Natural killer cell (primary cell): ENCODE data around the gene ZEB1. TPM values are rescaled to one million over a fixed set of nuclear protein-coding genes. Genes with fewer than 3 reads are reported as not detected.
A peak's percentile ranks its signal among the peaks of the same experiment; 100 is the strongest.

Experiments used
- ATAC-seq, 3 donors: fragments of 150-1000 bp in 2 of 3; fragments of 200-7000 bp in 1 of 3; cut with Tn5 transposase; 1 replicate in 1 of 3; 2 replicates in 2 of 3; pipeline ENCODE4 v1.10.0; 2021; ENCODE audit warnings: mild to moderate bottlenecking in 2 of 3, moderate library complexity in 2 of 3
- DNase-seq, 2 donors: peaks; one replicate each; pipeline versions ENCODE4 v3.0.0 to v3.0.0-alpha.2; 2013 to 2021; ENCODE audit warnings: mixed read lengths in 1 of 2
- H3K27ac ChIP-seq: one replicate; pipeline ENCODE4 v1.5.1; 2013; ENCODE audit warnings: mild to moderate bottlenecking, low read length
- H3K27me3 ChIP-seq: one replicate; pipeline ENCODE4 v1.6.1; 2013; ENCODE audit warnings: low read length; ENCODE audit not compliant: control insufficient read depth, insufficient read depth
- H3K36me3 ChIP-seq: one replicate; pipeline ENCODE4 v1.6.1; 2013; ENCODE audit warnings: low read length; ENCODE audit not compliant: control insufficient read depth, insufficient read depth
- H3K4me1 ChIP-seq: one replicate; pipeline ENCODE4 v1.6.1; 2013; ENCODE audit warnings: low read length; ENCODE audit not compliant: control insufficient read depth, insufficient read depth
- H3K4me3 ChIP-seq: one replicate; pipeline ENCODE4 v1.5.1; 2013; ENCODE audit warnings: low read length
- H3K9me3 ChIP-seq: one replicate; pipeline ENCODE4 v1.6.1; 2013; ENCODE audit warnings: low read length; ENCODE audit not compliant: control insufficient read depth, insufficient read depth
- H3K27ac Mint-ChIP-seq, 2 donors: one replicate each; pipeline ENCODE4 v1.8.0; 2022; ENCODE audit warnings: mild to moderate bottlenecking in 2 of 2, mixed read lengths in 2 of 2, moderate library complexity in 1 of 2
- H3K27me3 Mint-ChIP-seq, 2 donors: one replicate each; pipeline ENCODE4 v1.8.0; 2022; ENCODE audit warnings: low read depth in 2 of 2, mixed read lengths in 2 of 2
- H3K36me3 Mint-ChIP-seq: one replicate; pipeline ENCODE4 v1.8.0; 2022; ENCODE audit warnings: mixed read lengths
- H3K4me1 Mint-ChIP-seq, 2 donors: one replicate each; pipeline ENCODE4 v1.8.0; 2022; ENCODE audit warnings: mixed read lengths in 2 of 2
- H3K4me3 Mint-ChIP-seq: one replicate; pipeline ENCODE4 v1.8.0; 2022; ENCODE audit warnings: mild to moderate bottlenecking, moderate library complexity, mixed read lengths
- H3K9me3 Mint-ChIP-seq, 2 donors: one replicate each; pipeline ENCODE4 v1.8.0; 2022; ENCODE audit warnings: mixed read lengths in 2 of 2
- WGBS: methylation state at CpG from one replicate; pipeline ENCODE4 v1.1.7; 2013; ENCODE audit warnings: missing lambda C conversion rate; ENCODE audit not compliant: insufficient coverage; 5-methylcytosine and 5-hydroxymethylcytosine counted together
- intact Hi-C: fragments of 100-400 bp; cut with micrococcal nuclease; formaldehyde crosslinking; loops from one replicate; pipeline ENCODE4 v1.14.2; 2022
- total RNA-seq, 4 donors: library from RNA; stranded (reverse); fragments of 120-200 nt in 1 of 4; gene quantifications; one replicate each; pipeline versions ENCODE4 v1.2.3 to v1.2.4, GENCODE V29; 2013 to 2022
- TF ChIP-seq, protein P1 (sequence below): fragments of 200-600 bp; IDR thresholded peaks from one replicate; pipeline ENCODE4 v1.8.0; 2022; ENCODE audit warnings: antibody characterized with exemption

The ZEB1 gene
- total RNA-seq, 3 donors from 2014 or later (not counting 1 experiment from before 2014, with no cell fraction given) = 29.3 to 30.6 (median 29.7) TPM

DNA sequence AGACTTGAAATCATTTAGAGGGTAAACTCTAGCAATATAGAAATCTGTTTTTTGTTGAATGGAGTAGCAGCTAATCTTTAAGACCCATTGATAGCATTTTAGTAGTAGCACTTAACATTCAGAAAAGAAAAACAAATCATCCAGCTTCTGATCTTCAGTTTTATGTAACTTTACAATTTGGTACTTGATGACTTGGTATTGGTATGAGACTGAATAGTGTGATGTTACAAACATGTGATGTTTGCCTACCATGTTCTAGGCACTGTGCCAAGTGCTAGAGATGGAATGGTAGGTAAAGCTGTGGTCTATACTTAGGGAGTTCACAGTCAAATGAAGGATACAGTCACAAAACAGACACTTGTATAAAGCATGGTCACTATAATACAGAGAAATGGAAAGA, 21.3 kb downstream of the ZEB1 start:
- DNase-seq (peak in 1 of 2 donors; percentile 24), ATAC-seq (no peak)
- Histone ChIP-seq H3K4me3 (no peak overlapping the region), H3K27ac (no peak overlapping the region), H3K4me1 (no peaks in the 10 kb centered on the region), H3K36me3 (no peaks in the 10 kb centered on the region), H3K27me3 (no peaks in the 10 kb centered on the region), H3K9me3 (no peaks in the 10 kb centered on the region)
- intact Hi-C loops = no loop called here
- Mint-ChIP-seq H3K27me3 (no peaks in the 10 kb centered on the region), H3K4me1 (peaks cover 5% of the 10 kb centered on the region in 2 donors), H3K27ac (no peak overlapping the region), H3K36me3 (no peaks in the 10 kb centered on the region), H3K9me3 (no peaks in the 10 kb centered on the region), H3K4me3 (no peak overlapping the region)
- TF ChIP-seq, protein P1, sequence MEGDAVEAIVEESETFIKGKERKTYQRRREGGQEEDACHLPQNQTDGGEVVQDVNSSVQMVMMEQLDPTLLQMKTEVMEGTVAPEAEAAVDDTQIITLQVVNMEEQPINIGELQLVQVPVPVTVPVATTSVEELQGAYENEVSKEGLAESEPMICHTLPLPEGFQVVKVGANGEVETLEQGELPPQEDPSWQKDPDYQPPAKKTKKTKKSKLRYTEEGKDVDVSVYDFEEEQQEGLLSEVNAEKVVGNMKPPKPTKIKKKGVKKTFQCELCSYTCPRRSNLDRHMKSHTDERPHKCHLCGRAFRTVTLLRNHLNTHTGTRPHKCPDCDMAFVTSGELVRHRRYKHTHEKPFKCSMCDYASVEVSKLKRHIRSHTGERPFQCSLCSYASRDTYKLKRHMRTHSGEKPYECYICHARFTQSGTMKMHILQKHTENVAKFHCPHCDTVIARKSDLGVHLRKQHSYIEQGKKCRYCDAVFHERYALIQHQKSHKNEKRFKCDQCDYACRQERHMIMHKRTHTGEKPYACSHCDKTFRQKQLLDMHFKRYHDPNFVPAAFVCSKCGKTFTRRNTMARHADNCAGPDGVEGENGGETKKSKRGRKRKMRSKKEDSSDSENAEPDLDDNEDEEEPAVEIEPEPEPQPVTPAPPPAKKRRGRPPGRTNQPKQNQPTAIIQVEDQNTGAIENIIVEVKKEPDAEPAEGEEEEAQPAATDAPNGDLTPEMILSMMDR = no peak

DNA sequence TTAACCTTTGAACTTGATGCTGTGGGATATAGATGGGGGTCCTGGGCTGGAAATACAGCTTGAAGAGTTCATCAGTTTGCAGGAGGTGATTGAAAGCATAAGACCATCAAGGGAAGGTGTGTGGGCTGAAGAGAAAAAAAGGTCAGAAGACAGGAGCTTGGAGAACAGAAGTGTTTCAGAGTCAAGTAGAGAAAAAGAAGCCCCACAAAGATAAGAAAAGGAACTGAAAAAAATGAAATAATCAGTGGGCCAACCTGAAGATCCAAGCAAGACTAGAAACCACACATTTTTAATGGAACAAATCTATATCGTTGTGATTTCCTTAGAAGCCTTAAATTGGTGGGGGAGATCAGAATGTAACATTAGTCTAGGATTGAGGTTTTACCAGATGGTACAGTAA, 22.5 kb downstream of the ZEB1 start:
- WGBS = no CpG with 5 or more reads among the region's 1 CpG
- no peaks in the 10 kb centered on the region for H3K4me1 ChIP-seq
- Mint-ChIP-seq H3K9me3 (no peaks in the 10 kb centered on the region), H3K27ac (no peak overlapping the region), H3K4me1 (peaks cover 5% of the 10 kb centered on the region in 2 donors), H3K27me3 (no peaks in the 10 kb centered on the region), H3K4me3 (no peak overlapping the region), H3K36me3 (no peaks in the 10 kb centered on the region)
- TF ChIP-seq, protein P1 = no peak
- no peaks in the 10 kb centered on the region for H3K27me3 ChIP-seq
- no peak overlapping the region for H3K27ac ChIP-seq
- intact Hi-C loops = no loop called here
- ATAC-seq (no peak), DNase-seq (no peak)
- no peak overlapping the region for H3K4me3 ChIP-seq
- H3K9me3 ChIP-seq = no peaks in the 10 kb centered on the region
- no peaks in the 10 kb centered on the region for H3K36me3 ChIP-seq

DNA sequence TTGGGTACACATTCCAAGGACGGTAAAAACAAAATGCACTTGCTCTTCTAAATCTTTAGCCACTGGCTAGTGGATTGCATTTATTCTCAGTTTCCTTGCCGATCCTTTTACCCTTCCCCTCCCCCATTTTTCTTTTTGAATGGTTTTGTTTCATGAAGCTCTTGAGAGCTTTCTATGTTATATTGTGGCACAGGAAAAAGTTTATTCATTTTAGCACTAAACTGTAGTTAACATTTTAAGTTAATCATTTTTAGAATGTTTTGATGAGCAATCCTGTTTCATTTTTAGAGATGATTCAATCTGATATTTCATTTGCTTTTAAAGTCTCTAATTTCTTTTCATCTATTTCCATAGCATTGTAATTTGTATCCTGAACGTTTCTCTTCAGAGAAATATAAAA, 24.0 kb downstream of the ZEB1 start:
- Mint-ChIP-seq H3K4me1 (peaks cover 8 to 12% of the 10 kb centered on the region in 2 donors), H3K27me3 (no peaks in the 10 kb centered on the region), H3K9me3 (no peaks in the 10 kb centered on the region), H3K36me3 (no peaks in the 10 kb centered on the region), H3K27ac (no peak overlapping the region), H3K4me3 (no peak overlapping the region)
- intact Hi-C loops = no loop called here
- H3K9me3 ChIP-seq = no peaks in the 10 kb centered on the region
- TF ChIP-seq, protein P1 = no peak
- 60% methylated on average over 1 of the region's 3 CpGs for WGBS
- H3K36me3 ChIP-seq = no peaks in the 10 kb centered on the region
- no peaks in the 10 kb centered on the region for H3K27me3 ChIP-seq
- DNase-seq = no peak
- ATAC-seq = no peak
- no peaks in the 10 kb centered on the region for H3K4me1 ChIP-seq
- no peak overlapping the region for H3K4me3 ChIP-seq
- H3K27ac ChIP-seq = no peak overlapping the region

DNA sequence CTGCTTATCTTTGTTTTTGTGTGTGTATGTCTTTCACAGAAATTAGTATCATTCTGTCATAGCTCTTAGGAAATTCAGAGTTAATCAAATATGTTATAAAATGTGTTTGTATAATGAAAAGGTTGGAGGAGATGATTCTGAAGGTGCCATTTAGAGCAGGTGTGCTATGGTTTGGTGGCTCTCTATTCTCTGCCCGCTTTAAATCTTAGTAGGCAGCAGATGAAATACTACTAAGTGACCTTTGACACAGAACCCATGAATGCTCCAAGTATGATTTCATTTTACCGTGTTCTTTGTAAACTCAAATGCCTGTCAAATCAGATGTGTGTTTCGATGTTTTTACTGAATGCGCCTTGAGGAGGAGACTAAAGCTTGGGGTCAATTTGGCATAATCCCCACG, 24.5 kb downstream of the ZEB1 start:
- 84% methylated on average over 5 of the region's 5 CpGs for WGBS
- no peak overlapping the region for H3K4me3 Mint-ChIP-seq
- no peaks in the 10 kb centered on the region for H3K9me3 Mint-ChIP-seq
- H3K4me1 Mint-ChIP-seq = peaks cover 12 to 15% of the 10 kb centered on the region in 2 donors
- H3K36me3 Mint-ChIP-seq = no peaks in the 10 kb centered on the region
- TF ChIP-seq, protein P1 = no peak
- DNase-seq (no peak), ATAC-seq (no peak)
- no peaks in the 10 kb centered on the region for H3K36me3 ChIP-seq
- H3K9me3 ChIP-seq = no peaks in the 10 kb centered on the region
- no peak overlapping the region for H3K27ac ChIP-seq
- H3K27me3 Mint-ChIP-seq = no peaks in the 10 kb centered on the region
- H3K27ac Mint-ChIP-seq = no peak overlapping the region
- H3K4me3 ChIP-seq = no peak overlapping the region
- H3K27me3 ChIP-seq = no peaks in the 10 kb centered on the region
- intact Hi-C loops = no loop called here
- peaks cover 4% of the 10 kb centered on the region for H3K4me1 ChIP-seq
